Ovary (tissue), 9 donors: ENCODE results near the gene FAM107A. TPM values are rescaled to one million over a fixed set of nuclear protein-coding genes. Genes with fewer than 3 reads are reported as not detected.

Experiments used
- DNase-seq, 5 donors: peaks; one replicate each; pipeline ENCODE4 v3.0.0-alpha.2; 2019 to 2020
- H3K27ac ChIP-seq, 2 donors: fragments of 200-600 bp; one replicate each; pipeline versions ENCODE4 v1.5.1 to v1.8.0; 2019 to 2022
- H3K27me3 ChIP-seq: fragments of 200-600 bp; one replicate; pipeline ENCODE4 v1.8.0; 2022
- H3K36me3 ChIP-seq: fragments of 200-600 bp; sonication (generic); one replicate; pipeline ENCODE4 v1.5.1; 2019
- H3K4me1 ChIP-seq: one replicate; pipeline ENCODE4 v1.8.1; 2013; ENCODE audit warnings: mild to moderate bottlenecking, moderate library complexity; ENCODE audit not compliant: insufficient read depth
- H3K4me3 ChIP-seq: fragments of 200-600 bp; sonication (generic); one replicate; pipeline ENCODE4 v1.5.1; 2017
- H3K9me3 ChIP-seq, 2 donors: fragments of 200-600 bp in 1 of 2; sonication (generic) in 1 of 2; one replicate each; pipeline versions ENCODE4 v1.5.1 to v1.8.1; 2013 to 2019; ENCODE audit warnings: mild to moderate bottlenecking in 1 of 2, moderate library complexity in 1 of 2
- CTCF ChIP-seq, 3 donors: fragments of 450-650 bp in 2 of 3; fragments of 200-600 bp in 1 of 3; IDR thresholded peaks; one replicate each; pipeline versions ENCODE4 v1.5.1 to v1.8.0; 2016 to 2022; ENCODE audit warnings: antibody characterized with exemption in 3 of 3, mild to moderate bottlenecking in 1 of 3
- EP300 ChIP-seq: sonication (generic); formaldehyde crosslinking; IDR thresholded peaks from one replicate; pipeline ENCODE4 v1.6.1; 2017; ENCODE audit warnings: antibody characterized with exemption
- POLR2A ChIP-seq: fragments of 450-650 bp; IDR thresholded peaks from one replicate; pipeline ENCODE4 v1.6.1; 2017; ENCODE audit warnings: antibody characterized with exemption, mild to moderate bottlenecking, moderate library complexity
- WGBS, 3 donors: extraction: QIAGEN DNeasy Blood & Tissue Kit in 1 of 3; methylation state at CpG; one replicate each; pipeline versions ENCODE4 v1.1.5 to v1.1.7; 2013 to 2017; 5-methylcytosine and 5-hydroxymethylcytosine counted together
- intact Hi-C, 4 donors: fragments of 100-400 bp; cut with DNase I; formaldehyde crosslinking; loops; one replicate each; pipeline versions ENCODE4 v1.11.0 to v1.15.1; 2022 to 2023
- polyA plus RNA-seq, 2 donors: library from polyadenylated mRNA; stranded (reverse); fragments of 200-250 nt in 1 of 2; fragments of 350-450 nt in 1 of 2; fragmentation: Illumina TruSeq in 1 of 2; extraction: RNeasy Lipid Tissue Mini Kit (QIAGEN cat#74804) in 1 of 2; gene quantifications; one replicate each; pipeline ENCODE4 v1.2.3, GENCODE V29; 2013 to 2014
- total RNA-seq, 7 donors: library from RNA; depleted of rRNA in 2 of 7; stranded (reverse); fragments of >200 nt in 2 of 7; fragmentation: NEBNext Ultra II Directional in 3 of 7; extraction: Animal tissue kit (Norgen Biotek cat#: 25700) in 3 of 7; gene quantifications; one replicate each; pipeline versions ENCODE4 v1.1.0 to v1.2.4, GENCODE V29; 2016 to 2023
- donor health status: DM: no; HTN: no; CAD: no; lungs with moderate emphysema.
- donor health status: DM: no; HTN: no; CAD: no.
- donor health status: Bipolar disorder and iron deficiency.
- donor health status: DM: yes; HTN: yes; CAD: no.
- donor health status: DM: no; HTN: no; CAD: no.
- donor health status: DM: yes; HTN: yes; CAD: no.

FAM107A gene
- total and polyA plus RNA-seq, 9 donors, result 2.7 to 47.3 (median 14.4) TPM

DNA sequence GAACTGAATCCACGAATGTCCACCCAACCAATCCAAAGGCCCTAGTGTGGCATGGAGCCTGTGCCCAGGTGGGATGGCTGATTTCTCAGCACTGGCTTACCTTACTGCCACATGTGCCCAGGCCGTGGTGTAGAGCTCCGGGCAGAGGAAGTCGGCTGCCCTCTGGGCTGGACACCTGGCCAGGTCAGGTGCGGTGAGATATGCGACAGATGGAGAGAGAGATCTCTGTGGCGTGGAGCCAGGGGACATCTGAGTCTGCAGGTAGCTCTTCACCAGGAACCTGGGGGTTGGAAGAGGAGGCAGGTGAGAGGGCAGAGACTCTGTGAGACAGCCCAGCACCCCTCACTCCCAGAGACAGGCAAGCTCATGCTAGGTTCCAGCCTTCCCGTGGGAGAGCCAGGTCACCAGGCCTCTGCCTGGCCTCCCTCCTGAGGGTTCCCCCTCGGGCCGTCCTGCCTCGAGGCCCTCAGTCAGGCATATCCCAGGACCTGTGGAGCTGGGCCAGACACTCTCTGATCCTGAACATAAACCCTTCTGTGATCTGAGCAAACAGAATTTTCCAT, 52.8 kb downstream of the FAM107A start:
- WGBS, 3 donors, result 81 to 85% (median 82%) methylated on average over 11 of the region's 11 CpGs
- TF ChIP-seq EP300, result no peak
- no peak for TF ChIP-seq CTCF (IDR thresholded peaks at IDR 0.05)
- no peak for TF ChIP-seq POLR2A
- no peaks in the 10 kb centered on the region for H3K27me3 ChIP-seq
- intact Hi-C loops, result no loop called here
- H3K27ac ChIP-seq, result no peak overlapping the region
- no peaks in the 10 kb centered on the region for H3K4me1 ChIP-seq
- no peaks in the 10 kb centered on the region for H3K9me3 ChIP-seq
- H3K36me3 ChIP-seq, result no peaks in the 10 kb centered on the region
- no peak for DNase-seq
- no peak overlapping the region for H3K4me3 ChIP-seq

DNA sequence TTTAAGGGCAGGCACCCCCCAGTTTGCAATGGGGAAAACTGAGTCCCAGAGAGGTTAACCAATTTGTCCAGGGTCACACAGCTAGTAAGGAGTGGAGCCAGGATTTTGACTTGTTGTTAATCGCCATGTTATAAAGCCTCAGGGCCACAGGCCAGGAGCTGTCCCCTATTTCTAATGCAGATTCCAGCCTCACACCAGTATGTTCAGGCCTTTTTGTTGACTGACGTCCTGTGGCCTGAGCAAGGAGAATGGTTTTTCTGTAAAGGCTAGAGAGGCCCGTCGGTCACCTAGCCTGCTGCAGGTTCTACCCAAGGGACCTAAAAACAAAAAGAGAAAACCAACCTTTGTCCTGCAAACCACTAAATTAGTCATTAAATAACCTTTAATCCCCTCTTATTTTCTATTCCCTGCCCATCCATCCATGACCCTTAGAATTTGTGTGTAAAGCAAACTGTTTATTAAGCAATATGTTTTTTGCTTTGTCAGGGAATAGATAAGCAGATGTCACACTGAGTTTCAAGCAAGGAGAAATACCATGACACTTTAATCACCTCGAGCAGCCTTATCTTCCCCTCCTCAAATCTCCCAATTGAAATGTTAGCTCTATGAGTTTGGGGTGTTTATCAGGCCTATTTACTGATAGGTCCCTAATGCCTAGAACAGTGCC, 54.3 kb downstream of the FAM107A start:
- intact Hi-C loops, result no loop called here
- no peak for TF ChIP-seq CTCF (IDR thresholded peaks at IDR 0.05)
- no peaks in the 10 kb centered on the region for H3K4me1 ChIP-seq
- H3K27ac ChIP-seq, result no peak overlapping the region
- no peaks in the 10 kb centered on the region for H3K27me3 ChIP-seq
- WGBS, 3 donors, result 80 to 85% (median 83%) methylated on average over 5 of the region's 5 CpGs
- no peaks in the 10 kb centered on the region for H3K36me3 ChIP-seq
- H3K9me3 ChIP-seq, result no peaks in the 10 kb centered on the region
- DNase-seq, result no peak
- no peak overlapping the region for H3K4me3 ChIP-seq

- Histone ChIP-seq H3K36me3 (no peaks in the 10 kb centered on the region), H3K4me1 (no peaks in the 10 kb centered on the region), H3K4me3 (no peak overlapping the region), H3K27me3 (no peaks in the 10 kb centered on the region), H3K27ac (no peak overlapping the region), H3K9me3 (no peaks in the 10 kb centered on the region)
- intact Hi-C loops, result no loop called here
- DNase-seq, result no peak
- TF ChIP-seq CTCF (IDR thresholded peaks at IDR 0.05) (no peak), POLR2A (no peak), EP300 (no peak)
- WGBS, 3 donors, result 74 to 81% (median 79%) methylated on average over 10 of the region's 10 CpGs
Measured at GRCh38 chr3:58521917-58522631, 55.1 kb downstream of the FAM107A start.

DNA sequence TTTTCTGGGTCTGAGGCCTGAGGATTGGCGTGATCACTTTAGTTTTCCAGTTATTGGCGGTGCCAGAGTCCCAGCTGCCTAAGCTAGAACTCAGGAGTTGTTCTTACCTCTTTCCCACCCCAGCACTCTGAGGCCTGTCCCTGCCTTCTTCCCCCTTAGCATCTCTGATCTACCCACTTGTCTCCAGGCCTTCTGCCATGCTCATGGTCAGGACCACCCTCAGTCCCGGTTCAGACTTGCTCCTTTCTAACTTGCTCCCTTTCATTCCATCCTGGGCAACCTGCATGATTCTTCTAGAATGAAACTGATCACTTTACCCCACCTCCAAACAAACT, 55.9 kb downstream of the FAM107A start:
- no peak for DNase-seq
- H3K4me3 ChIP-seq, result no peak overlapping the region
- intact Hi-C loops, result no loop called here
- H3K27me3 ChIP-seq, result no peaks in the 10 kb centered on the region
- H3K9me3 ChIP-seq, result no peaks in the 10 kb centered on the region
- TF ChIP-seq CTCF (IDR thresholded peaks at IDR 0.05), result no peak
- no peak for TF ChIP-seq EP300
- no peak for TF ChIP-seq POLR2A
- H3K4me1 ChIP-seq, result no peaks in the 10 kb centered on the region
- H3K27ac ChIP-seq, result no peak overlapping the region
- H3K36me3 ChIP-seq, result no peaks in the 10 kb centered on the region
- WGBS, 3 donors, result 85 to 91% (median 89%) methylated on average over 3 of the region's 3 CpGs
